Thyroid gland (tissue), 4 donors: ENCODE measurements around the gene EIF3L. TPM values are rescaled to one million over a fixed set of nuclear protein-coding genes. Genes with fewer than 3 reads are reported as not detected.
A peak's percentile ranks its signal among the peaks of the same experiment; 100 is the strongest.

Source experiments
- DNase-seq, 2 donors: peaks; one replicate each; pipeline ENCODE4 v3.0.0-alpha.2; 2019
- H3K27ac ChIP-seq, 3 donors: fragments of 200-600 bp; sonication (generic); 1 replicate in 2 of 3; 2 replicates in 1 of 3; pipeline ENCODE4 v1.5.1; 2016 to 2019; ENCODE audit warnings: mild to moderate bottlenecking in 1 of 3, moderate library complexity in 1 of 3
- H3K27me3 ChIP-seq: fragments of 200-600 bp; sonication (generic); one replicate; pipeline ENCODE4 v1.5.1; 2019
- H3K36me3 ChIP-seq, 2 donors: fragments of 200-600 bp; sonication (generic); one replicate each; pipeline ENCODE4 v1.5.1; 2016 to 2019
- H3K4me1 ChIP-seq, 2 donors: fragments of 200-600 bp; sonication (generic); one replicate each; pipeline ENCODE4 v1.5.1; 2017 to 2019
- H3K4me3 ChIP-seq, 3 donors: fragments of 200-600 bp; sonication (generic); replicated peaks in 1 of 3; 1 replicate in 2 of 3; 2 replicates in 1 of 3; pipeline ENCODE4 v1.5.1; 2016; ENCODE audit warnings: mild to moderate bottlenecking in 1 of 3
- H3K9me3 ChIP-seq: fragments of 200-600 bp; sonication (generic); one replicate; pipeline ENCODE4 v1.5.1; 2017
- POLR2A ChIP-seq, 2 donors: fragments of 450-650 bp; IDR thresholded peaks; one replicate each; pipeline ENCODE4 v1.6.1; 2017; ENCODE audit warnings: antibody characterized with exemption in 2 of 2, mild to moderate bottlenecking in 2 of 2, moderate library complexity in 1 of 2
- WGBS, 2 donors: methylation state at CpG; one replicate each; pipeline ENCODE4 v1.1.5; 2017; 5-methylcytosine and 5-hydroxymethylcytosine counted together
- intact Hi-C: fragments of 100-400 bp; cut with DNase I; formaldehyde crosslinking; loops from one replicate; pipeline ENCODE4 v1.15.1; 2023
- total RNA-seq, 4 donors: library from RNA; depleted of rRNA; stranded (reverse); fragments of >200 nt; gene quantifications; one replicate each; pipeline ENCODE4 v1.2.3, GENCODE V29; 2016
- TF ChIP-seq, protein P1 (sequence below), 6 experiments: fragments of 200-600 bp in 3 of 6; fragments of 450-650 bp in 3 of 6; sonication (generic) in 3 of 6; IDR thresholded peaks; one replicate each; pipeline ENCODE4 v1.5.1; 2016 to 2019; ENCODE audit warnings: antibody characterized with exemption in 6 of 6, mild to moderate bottlenecking in 2 of 6, inconsistent platforms in 1 of 6, moderate library complexity in 1 of 6

Gene EIF3L
- total RNA-seq, 4 donors from 2014 or later = 423 to 557 (median 455) TPM

- Histone ChIP-seq H3K9me3 (no peaks in the 10 kb centered on the region), H3K4me3 (no peak overlapping the region), H3K27me3 (no peaks in the 10 kb centered on the region), H3K4me1 (peaks cover 30 to 68% of the 10 kb centered on the region in 2 donors), H3K36me3 (peaks cover 23 to 39% of the 10 kb centered on the region in 2 donors), H3K27ac (peak overlapping the region; percentile 59 to 78 (median 71))
- peak; percentile 60 to 64 for DNase-seq
- intact Hi-C loops = no loop called here
- no peak for TF ChIP-seq POLR2A (IDR thresholded peaks at IDR 0.05)
- TF ChIP-seq, protein P1, sequence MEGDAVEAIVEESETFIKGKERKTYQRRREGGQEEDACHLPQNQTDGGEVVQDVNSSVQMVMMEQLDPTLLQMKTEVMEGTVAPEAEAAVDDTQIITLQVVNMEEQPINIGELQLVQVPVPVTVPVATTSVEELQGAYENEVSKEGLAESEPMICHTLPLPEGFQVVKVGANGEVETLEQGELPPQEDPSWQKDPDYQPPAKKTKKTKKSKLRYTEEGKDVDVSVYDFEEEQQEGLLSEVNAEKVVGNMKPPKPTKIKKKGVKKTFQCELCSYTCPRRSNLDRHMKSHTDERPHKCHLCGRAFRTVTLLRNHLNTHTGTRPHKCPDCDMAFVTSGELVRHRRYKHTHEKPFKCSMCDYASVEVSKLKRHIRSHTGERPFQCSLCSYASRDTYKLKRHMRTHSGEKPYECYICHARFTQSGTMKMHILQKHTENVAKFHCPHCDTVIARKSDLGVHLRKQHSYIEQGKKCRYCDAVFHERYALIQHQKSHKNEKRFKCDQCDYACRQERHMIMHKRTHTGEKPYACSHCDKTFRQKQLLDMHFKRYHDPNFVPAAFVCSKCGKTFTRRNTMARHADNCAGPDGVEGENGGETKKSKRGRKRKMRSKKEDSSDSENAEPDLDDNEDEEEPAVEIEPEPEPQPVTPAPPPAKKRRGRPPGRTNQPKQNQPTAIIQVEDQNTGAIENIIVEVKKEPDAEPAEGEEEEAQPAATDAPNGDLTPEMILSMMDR (IDR thresholded peaks at IDR 0.05) = no peak
- WGBS, 2 donors = 28 to 42% methylated on average over 6 of the region's 6 CpGs
Measured at GRCh38 chr22:37865510-37865909, 16.3 kb downstream of the EIF3L start.

DNA sequence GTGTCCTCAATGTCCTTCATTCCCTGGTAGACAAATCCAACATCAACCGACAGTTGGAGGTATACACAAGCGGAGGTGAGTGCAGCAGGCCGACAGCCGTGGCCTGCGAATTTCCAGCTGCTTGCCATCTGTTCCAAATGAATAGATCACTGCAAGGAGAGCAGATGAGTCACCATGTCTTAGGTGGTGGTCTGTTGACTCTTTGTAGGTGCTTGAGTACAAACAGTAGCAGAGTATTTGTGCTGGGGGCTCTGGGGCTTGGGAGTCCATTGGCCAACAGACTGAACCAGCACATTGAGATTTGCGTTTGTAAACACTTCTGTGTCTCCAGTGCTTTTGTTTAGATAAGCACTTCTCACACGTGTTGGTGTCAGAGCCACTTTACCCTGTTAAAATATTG, 21.1 kb downstream of the EIF3L start:
- peaks cover 12 to 35% of the 10 kb centered on the region in 2 donors for H3K4me1 ChIP-seq
- H3K9me3 ChIP-seq = no peaks in the 10 kb centered on the region
- intact Hi-C loops = no loop called here
- TF ChIP-seq, protein P1 (IDR thresholded peaks at IDR 0.05) = no peak
- no peak for TF ChIP-seq POLR2A (IDR thresholded peaks at IDR 0.05)
- DNase-seq = no peak
- no peaks in the 10 kb centered on the region for H3K27me3 ChIP-seq
- WGBS, 2 donors = 83 to 84% methylated on average over 7 of the region's 7 CpGs
- H3K27ac ChIP-seq = peak overlapping the region in 1 of 3 donors; percentile 9
- peaks cover 40 to 59% of the 10 kb centered on the region in 2 donors for H3K36me3 ChIP-seq
- no peak overlapping the region for H3K4me3 ChIP-seq

- Histone ChIP-seq H3K36me3 (peaks cover 52 to 61% of the 10 kb centered on the region in 2 donors), H3K9me3 (no peaks in the 10 kb centered on the region), H3K4me3 (no peak overlapping the region), H3K4me1 (no peaks in the 10 kb centered on the region), H3K27me3 (no peaks in the 10 kb centered on the region), H3K27ac (no peak overlapping the region)
- DNase-seq = no peak
- TF ChIP-seq, protein P1 (IDR thresholded peaks at IDR 0.05) = no peak
- TF ChIP-seq POLR2A (IDR thresholded peaks at IDR 0.05) = no peak
- intact Hi-C loops = no loop called here
- 81 to 87% methylated on average over 6 of the region's 6 CpGs for WGBS, 2 donors
Measured at GRCh38 chr22:37880668-37881440, 31.6 kb downstream of the EIF3L start.

GRCh38 chr22:37884420-37884819, 35.2 kb downstream of the EIF3L start:
- no peak overlapping the region for H3K4me3 ChIP-seq
- peaks cover 42 to 48% of the 10 kb centered on the region in 2 donors for H3K36me3 ChIP-seq
- no peak for DNase-seq
- H3K27ac ChIP-seq = no peak overlapping the region
- H3K27me3 ChIP-seq = no peaks in the 10 kb centered on the region
- H3K9me3 ChIP-seq = no peaks in the 10 kb centered on the region
- TF ChIP-seq, protein P1 (IDR thresholded peaks at IDR 0.05) = no peak
- no peak for TF ChIP-seq POLR2A (IDR thresholded peaks at IDR 0.05)
- H3K4me1 ChIP-seq = peaks cover 6 to 13% of the 10 kb centered on the region in 2 donors
- intact Hi-C loops = no loop called here
- 82 to 89% methylated on average over 6 of the region's 6 CpGs for WGBS, 2 donors
